H1 (cell line): ENCODE measurements around the gene RAD51B. TPM values are rescaled to one million over a fixed set of nuclear protein-coding genes. Genes with fewer than 3 reads are reported as not detected.

ENCODE experiments used
- JUN ChIP-seq: IDR thresholded peaks from 2 replicates; pipeline ENCODE4 v1.6.1; 2011; ENCODE audit warnings: low read depth, mild to moderate bottlenecking, improper control_type of control experiment, low read length
- MAFK ChIP-seq: IDR thresholded peaks from 2 replicates; pipeline ENCODE4 v1.6.1; 2012; ENCODE audit warnings: low read depth, mild to moderate bottlenecking, improper control_type of control experiment, low read length
- NRF1 ChIP-seq: IDR thresholded peaks from 2 replicates; pipeline ENCODE4 v1.6.1; 2011; ENCODE audit warnings: mild to moderate bottlenecking, low read depth, low read length, improper control_type of control experiment
- POLR2AphosphoS5 ChIP-seq: IDR thresholded peaks from 2 replicates; pipeline ENCODE4 v1.6.1; 2011; ENCODE audit warnings: low read depth, low read length
- SIN3A ChIP-seq, 2 experiments: IDR thresholded peaks in 1 of 2; conservative IDR thresholded peaks in 1 of 2; 2 replicates each; pipeline ENCODE4 v1.6.1; 2011 to 2012; ENCODE audit warnings: low read length in 2 of 2, improper control_type of control experiment in 1 of 2, low read depth in 1 of 2, mild to moderate bottlenecking in 1 of 2
- USF2 ChIP-seq: IDR thresholded peaks from 2 replicates; pipeline ENCODE4 v1.6.1; 2011; ENCODE audit warnings: low read length, improper control_type of control experiment
- polyA plus RNA-seq, 7 experiments: library from polyadenylated mRNA; depleted of rRNA in 3 of 7; stranded (reverse) in 5 of 7; unstranded in 2 of 7; fragments of >200 nt in 5 of 7; fragments of 200-250 nt in 2 of 7; gene quantifications; 1 replicate in 5 of 7; 2 replicates in 1 of 7; 4 replicates in 1 of 7; pipeline versions ENCODE4 v1.2.1 to v1.2.3, GENCODE V29; 2011 to 2013; ENCODE audit warnings: missing spikeins in 2 of 7, mixed read lengths in 2 of 7
- total RNA-seq: library from RNA; stranded (reverse); fragmentation: NEBNext Ultra II Directional; extraction: Animal tissue kit (Norgen Biotek cat#: 25700); gene quantifications from 2 replicates; pipeline ENCODE4 v1.2.1, GENCODE V29; 2021
- TF ChIP-seq, protein P1 (sequence below): fragments of 300-600 bp; sonication (generic); IDR thresholded peaks from 2 replicates; pipeline ENCODE4 v1.7.1; 2012; ENCODE audit warnings: low read length, moderate library complexity, mild to moderate bottlenecking, inconsistent platforms; ENCODE audit not compliant: insufficient replicate concordance
- TF ChIP-seq, protein P2 (sequence below): IDR thresholded peaks from 2 replicates; pipeline ENCODE4 v1.6.1; 2011; ENCODE audit warnings: low read depth, mild to moderate bottlenecking, low read length; ENCODE audit not compliant: insufficient read depth

RAD51B gene
- total and polyA plus RNA-seq, 2 of the 8 experiments (the other 6 are each of a cell fraction or from before 2014, with no cell fraction given) = 3.9 to 14.9 TPM

- TF ChIP-seq, protein P1, sequence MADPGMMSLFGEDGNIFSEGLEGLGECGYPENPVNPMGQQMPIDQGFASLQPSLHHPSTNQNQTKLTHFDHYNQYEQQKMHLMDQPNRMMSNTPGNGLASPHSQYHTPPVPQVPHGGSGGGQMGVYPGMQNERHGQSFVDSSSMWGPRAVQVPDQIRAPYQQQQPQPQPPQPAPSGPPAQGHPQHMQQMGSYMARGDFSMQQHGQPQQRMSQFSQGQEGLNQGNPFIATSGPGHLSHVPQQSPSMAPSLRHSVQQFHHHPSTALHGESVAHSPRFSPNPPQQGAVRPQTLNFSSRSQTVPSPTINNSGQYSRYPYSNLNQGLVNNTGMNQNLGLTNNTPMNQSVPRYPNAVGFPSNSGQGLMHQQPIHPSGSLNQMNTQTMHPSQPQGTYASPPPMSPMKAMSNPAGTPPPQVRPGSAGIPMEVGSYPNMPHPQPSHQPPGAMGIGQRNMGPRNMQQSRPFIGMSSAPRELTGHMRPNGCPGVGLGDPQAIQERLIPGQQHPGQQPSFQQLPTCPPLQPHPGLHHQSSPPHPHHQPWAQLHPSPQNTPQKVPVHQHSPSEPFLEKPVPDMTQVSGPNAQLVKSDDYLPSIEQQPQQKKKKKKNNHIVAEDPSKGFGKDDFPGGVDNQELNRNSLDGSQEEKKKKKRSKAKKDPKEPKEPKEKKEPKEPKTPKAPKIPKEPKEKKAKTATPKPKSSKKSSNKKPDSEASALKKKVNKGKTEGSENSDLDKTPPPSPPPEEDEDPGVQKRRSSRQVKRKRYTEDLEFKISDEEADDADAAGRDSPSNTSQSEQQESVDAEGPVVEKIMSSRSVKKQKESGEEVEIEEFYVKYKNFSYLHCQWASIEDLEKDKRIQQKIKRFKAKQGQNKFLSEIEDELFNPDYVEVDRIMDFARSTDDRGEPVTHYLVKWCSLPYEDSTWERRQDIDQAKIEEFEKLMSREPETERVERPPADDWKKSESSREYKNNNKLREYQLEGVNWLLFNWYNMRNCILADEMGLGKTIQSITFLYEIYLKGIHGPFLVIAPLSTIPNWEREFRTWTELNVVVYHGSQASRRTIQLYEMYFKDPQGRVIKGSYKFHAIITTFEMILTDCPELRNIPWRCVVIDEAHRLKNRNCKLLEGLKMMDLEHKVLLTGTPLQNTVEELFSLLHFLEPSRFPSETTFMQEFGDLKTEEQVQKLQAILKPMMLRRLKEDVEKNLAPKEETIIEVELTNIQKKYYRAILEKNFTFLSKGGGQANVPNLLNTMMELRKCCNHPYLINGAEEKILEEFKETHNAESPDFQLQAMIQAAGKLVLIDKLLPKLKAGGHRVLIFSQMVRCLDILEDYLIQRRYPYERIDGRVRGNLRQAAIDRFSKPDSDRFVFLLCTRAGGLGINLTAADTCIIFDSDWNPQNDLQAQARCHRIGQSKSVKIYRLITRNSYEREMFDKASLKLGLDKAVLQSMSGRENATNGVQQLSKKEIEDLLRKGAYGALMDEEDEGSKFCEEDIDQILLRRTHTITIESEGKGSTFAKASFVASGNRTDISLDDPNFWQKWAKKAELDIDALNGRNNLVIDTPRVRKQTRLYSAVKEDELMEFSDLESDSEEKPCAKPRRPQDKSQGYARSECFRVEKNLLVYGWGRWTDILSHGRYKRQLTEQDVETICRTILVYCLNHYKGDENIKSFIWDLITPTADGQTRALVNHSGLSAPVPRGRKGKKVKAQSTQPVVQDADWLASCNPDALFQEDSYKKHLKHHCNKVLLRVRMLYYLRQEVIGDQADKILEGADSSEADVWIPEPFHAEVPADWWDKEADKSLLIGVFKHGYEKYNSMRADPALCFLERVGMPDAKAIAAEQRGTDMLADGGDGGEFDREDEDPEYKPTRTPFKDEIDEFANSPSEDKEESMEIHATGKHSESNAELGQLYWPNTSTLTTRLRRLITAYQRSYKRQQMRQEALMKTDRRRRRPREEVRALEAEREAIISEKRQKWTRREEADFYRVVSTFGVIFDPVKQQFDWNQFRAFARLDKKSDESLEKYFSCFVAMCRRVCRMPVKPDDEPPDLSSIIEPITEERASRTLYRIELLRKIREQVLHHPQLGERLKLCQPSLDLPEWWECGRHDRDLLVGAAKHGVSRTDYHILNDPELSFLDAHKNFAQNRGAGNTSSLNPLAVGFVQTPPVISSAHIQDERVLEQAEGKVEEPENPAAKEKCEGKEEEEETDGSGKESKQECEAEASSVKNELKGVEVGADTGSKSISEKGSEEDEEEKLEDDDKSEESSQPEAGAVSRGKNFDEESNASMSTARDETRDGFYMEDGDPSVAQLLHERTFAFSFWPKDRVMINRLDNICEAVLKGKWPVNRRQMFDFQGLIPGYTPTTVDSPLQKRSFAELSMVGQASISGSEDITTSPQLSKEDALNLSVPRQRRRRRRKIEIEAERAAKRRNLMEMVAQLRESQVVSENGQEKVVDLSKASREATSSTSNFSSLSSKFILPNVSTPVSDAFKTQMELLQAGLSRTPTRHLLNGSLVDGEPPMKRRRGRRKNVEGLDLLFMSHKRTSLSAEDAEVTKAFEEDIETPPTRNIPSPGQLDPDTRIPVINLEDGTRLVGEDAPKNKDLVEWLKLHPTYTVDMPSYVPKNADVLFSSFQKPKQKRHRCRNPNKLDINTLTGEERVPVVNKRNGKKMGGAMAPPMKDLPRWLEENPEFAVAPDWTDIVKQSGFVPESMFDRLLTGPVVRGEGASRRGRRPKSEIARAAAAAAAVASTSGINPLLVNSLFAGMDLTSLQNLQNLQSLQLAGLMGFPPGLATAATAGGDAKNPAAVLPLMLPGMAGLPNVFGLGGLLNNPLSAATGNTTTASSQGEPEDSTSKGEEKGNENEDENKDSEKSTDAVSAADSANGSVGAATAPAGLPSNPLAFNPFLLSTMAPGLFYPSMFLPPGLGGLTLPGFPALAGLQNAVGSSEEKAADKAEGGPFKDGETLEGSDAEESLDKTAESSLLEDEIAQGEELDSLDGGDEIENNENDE = no peak
- TF ChIP-seq, protein P2, sequence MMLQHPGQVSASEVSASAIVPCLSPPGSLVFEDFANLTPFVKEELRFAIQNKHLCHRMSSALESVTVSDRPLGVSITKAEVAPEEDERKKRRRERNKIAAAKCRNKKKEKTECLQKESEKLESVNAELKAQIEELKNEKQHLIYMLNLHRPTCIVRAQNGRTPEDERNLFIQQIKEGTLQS = no peak
- TF ChIP-seq MAFK (no peak), JUN (no peak), POLR2AphosphoS5 (no peak), SIN3A (conservative IDR thresholded peaks at IDR 0.05 in 1 of 2, IDR thresholded peaks at IDR 0.05 in 1 of 2; ENCODE audit: low read depth in 1 of 2, low read length in 2 of 2) (no peak), NRF1 (no peak), USF2 (no peak)
Measured at GRCh38 chr14:68625366-68626090, 805.9 kb downstream of the RAD51B start (continued).
